ENCODE data around the gene PER2. TPM values are rescaled to one million over a fixed set of nuclear protein-coding genes. Genes with fewer than 3 reads are reported as not detected.

PER2 gene
- total and polyA plus RNA-seq, 2 of the 13 experiments (the other 11 are each of a cell fraction or from before 2014, with no cell fraction given): 5.1 to 9.4 TPM

- TF ChIP-seq ZNF709 (CRISPR knock-in tag; IDR thresholded peaks at IDR 0.05) (no peak), ARHGAP35 (CRISPR knock-in tag; IDR thresholded peaks at IDR 0.05; ENCODE audit: borderline replicate concordance) (0 out of 2 replicates have a peak, but pooled peaks have one; percentile 21), ZSCAN12 (CRISPR knock-in tag; IDR thresholded peaks at IDR 0.05) (no peak), ZFP90 (CRISPR knock-in tag; IDR thresholded peaks at IDR 0.05; ENCODE audit: borderline replicate concordance) (peak; percentile 63; the same call in 1 of the 2 replicates), ZNF12 (CRISPR knock-in tag; IDR thresholded peaks at IDR 0.05) (no peak), ATF1 (CRISPR knock-in tag; IDR thresholded peaks at IDR 0.05) (no peak), SIN3A (IDR thresholded peaks at IDR 0.05; ENCODE audit: borderline replicate concordance, low read depth, low read length) (peak; percentile 98), ZNF331 (CRISPR knock-in tag; IDR thresholded peaks at IDR 0.05) (0 out of 2 replicates have a peak, but pooled peaks have one; percentile 72), ZFAT (CRISPR knock-in tag; conservative IDR thresholded peaks at IDR 0.05) (no peak), ZNF367 (CRISPR knock-in tag; IDR thresholded peaks at IDR 0.05; ENCODE audit: borderline replicate concordance) (no peak), GABPB1 (CRISPR knock-in tag; IDR thresholded peaks at IDR 0.05) (peak; percentile 37; the same call in 1 of the 2 replicates), ZNF883 (CRISPR knock-in tag; IDR thresholded peaks at IDR 0.05; ENCODE audit: not compliant biosample characterization) (no peak), PHF21A (CRISPR knock-in tag; IDR thresholded peaks at IDR 0.05) (no peak; the same call in 1 of the 2 replicates)
- TF ChIP-seq, protein P1, sequence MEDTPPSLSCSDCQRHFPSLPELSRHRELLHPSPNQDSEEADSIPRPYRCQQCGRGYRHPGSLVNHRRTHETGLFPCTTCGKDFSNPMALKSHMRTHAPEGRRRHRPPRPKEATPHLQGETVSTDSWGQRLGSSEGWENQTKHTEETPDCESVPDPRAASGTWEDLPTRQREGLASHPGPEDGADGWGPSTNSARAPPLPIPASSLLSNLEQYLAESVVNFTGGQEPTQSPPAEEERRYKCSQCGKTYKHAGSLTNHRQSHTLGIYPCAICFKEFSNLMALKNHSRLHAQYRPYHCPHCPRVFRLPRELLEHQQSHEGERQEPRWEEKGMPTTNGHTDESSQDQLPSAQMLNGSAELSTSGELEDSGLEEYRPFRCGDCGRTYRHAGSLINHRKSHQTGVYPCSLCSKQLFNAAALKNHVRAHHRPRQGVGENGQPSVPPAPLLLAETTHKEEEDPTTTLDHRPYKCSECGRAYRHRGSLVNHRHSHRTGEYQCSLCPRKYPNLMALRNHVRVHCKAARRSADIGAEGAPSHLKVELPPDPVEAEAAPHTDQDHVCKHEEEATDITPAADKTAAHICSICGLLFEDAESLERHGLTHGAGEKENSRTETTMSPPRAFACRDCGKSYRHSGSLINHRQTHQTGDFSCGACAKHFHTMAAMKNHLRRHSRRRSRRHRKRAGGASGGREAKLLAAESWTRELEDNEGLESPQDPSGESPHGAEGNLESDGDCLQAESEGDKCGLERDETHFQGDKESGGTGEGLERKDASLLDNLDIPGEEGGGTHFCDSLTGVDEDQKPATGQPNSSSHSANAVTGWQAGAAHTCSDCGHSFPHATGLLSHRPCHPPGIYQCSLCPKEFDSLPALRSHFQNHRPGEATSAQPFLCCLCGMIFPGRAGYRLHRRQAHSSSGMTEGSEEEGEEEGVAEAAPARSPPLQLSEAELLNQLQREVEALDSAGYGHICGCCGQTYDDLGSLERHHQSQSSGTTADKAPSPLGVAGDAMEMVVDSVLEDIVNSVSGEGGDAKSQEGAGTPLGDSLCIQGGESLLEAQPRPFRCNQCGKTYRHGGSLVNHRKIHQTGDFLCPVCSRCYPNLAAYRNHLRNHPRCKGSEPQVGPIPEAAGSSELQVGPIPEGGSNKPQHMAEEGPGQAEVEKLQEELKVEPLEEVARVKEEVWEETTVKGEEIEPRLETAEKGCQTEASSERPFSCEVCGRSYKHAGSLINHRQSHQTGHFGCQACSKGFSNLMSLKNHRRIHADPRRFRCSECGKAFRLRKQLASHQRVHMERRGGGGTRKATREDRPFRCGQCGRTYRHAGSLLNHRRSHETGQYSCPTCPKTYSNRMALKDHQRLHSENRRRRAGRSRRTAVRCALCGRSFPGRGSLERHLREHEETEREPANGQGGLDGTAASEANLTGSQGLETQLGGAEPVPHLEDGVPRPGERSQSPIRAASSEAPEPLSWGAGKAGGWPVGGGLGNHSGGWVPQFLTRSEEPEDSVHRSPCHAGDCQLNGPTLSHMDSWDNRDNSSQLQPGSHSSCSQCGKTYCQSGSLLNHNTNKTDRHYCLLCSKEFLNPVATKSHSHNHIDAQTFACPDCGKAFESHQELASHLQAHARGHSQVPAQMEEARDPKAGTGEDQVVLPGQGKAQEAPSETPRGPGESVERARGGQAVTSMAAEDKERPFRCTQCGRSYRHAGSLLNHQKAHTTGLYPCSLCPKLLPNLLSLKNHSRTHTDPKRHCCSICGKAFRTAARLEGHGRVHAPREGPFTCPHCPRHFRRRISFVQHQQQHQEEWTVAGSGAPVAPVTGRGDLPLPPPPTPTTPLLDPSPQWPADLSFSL (CRISPR knock-in tag; IDR thresholded peaks at IDR 0.05): no peak
- TF ChIP-seq, protein P2, sequence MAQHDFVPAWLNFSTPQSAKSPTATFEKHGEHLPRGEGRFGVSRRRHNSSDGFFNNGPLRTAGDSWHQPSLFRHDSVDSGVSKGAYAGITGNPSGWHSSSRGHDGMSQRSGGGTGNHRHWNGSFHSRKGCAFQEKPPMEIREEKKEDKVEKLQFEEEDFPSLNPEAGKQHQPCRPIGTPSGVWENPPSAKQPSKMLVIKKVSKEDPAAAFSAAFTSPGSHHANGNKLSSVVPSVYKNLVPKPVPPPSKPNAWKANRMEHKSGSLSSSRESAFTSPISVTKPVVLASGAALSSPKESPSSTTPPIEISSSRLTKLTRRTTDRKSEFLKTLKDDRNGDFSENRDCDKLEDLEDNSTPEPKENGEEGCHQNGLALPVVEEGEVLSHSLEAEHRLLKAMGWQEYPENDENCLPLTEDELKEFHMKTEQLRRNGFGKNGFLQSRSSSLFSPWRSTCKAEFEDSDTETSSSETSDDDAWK (CRISPR knock-in tag; IDR thresholded peaks at IDR 0.05): no peak
- TF ChIP-seq, protein P3, sequence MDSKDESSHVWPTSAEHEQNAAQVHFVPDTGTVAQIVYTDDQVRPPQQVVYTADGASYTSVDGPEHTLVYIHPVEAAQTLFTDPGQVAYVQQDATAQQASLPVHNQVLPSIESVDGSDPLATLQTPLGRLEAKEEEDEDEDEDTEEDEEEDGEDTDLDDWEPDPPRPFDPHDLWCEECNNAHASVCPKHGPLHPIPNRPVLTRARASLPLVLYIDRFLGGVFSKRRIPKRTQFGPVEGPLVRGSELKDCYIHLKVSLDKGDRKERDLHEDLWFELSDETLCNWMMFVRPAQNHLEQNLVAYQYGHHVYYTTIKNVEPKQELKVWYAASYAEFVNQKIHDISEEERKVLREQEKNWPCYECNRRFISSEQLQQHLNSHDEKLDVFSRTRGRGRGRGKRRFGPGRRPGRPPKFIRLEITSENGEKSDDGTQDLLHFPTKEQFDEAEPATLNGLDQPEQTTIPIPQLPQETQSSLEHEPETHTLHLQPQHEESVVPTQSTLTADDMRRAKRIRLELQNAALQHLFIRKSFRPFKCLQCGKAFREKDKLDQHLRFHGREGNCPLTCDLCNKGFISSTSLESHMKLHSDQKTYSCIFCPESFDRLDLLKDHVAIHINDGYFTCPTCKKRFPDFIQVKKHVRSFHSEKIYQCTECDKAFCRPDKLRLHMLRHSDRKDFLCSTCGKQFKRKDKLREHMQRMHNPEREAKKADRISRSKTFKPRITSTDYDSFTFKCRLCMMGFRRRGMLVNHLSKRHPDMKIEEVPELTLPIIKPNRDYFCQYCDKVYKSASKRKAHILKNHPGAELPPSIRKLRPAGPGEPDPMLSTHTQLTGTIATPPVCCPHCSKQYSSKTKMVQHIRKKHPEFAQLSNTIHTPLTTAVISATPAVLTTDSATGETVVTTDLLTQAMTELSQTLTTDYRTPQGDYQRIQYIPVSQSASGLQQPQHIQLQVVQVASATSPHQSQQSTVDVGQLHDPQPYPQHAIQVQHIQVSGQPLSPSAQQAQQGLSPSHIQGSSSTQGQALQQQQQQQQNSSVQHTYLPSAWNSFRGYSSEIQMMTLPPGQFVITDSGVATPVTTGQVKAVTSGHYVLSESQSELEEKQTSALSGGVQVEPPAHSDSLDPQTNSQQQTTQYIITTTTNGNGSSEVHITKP (CRISPR knock-in tag; IDR thresholded peaks at IDR 0.05; ENCODE audit: low read depth): peak; percentile 84
These were observed 2.7 kb downstream of the PER2 start (continued) for GRCh38 chr2:238285653-238286082.
